GM12873 (cell line): ENCODE results near the gene KIAA0319L.

Experiments used
- TF ChIP-seq, protein P1 (sequence below): IDR thresholded peaks from 2 replicates; pipeline ENCODE4 v1.5.1; 2012; ENCODE audit warnings: low read depth, mild to moderate bottlenecking, moderate library complexity, low read length, control low read depth; ENCODE audit not compliant: insufficient read depth; ENCODE audit errors: missing control alignments

Gene KIAA0319L

GRCh38 chr1:35524106-35524505 is 33.1 kb downstream of the KIAA0319L start:
- TF ChIP-seq, protein P1, sequence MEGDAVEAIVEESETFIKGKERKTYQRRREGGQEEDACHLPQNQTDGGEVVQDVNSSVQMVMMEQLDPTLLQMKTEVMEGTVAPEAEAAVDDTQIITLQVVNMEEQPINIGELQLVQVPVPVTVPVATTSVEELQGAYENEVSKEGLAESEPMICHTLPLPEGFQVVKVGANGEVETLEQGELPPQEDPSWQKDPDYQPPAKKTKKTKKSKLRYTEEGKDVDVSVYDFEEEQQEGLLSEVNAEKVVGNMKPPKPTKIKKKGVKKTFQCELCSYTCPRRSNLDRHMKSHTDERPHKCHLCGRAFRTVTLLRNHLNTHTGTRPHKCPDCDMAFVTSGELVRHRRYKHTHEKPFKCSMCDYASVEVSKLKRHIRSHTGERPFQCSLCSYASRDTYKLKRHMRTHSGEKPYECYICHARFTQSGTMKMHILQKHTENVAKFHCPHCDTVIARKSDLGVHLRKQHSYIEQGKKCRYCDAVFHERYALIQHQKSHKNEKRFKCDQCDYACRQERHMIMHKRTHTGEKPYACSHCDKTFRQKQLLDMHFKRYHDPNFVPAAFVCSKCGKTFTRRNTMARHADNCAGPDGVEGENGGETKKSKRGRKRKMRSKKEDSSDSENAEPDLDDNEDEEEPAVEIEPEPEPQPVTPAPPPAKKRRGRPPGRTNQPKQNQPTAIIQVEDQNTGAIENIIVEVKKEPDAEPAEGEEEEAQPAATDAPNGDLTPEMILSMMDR, result no peak

DNA sequence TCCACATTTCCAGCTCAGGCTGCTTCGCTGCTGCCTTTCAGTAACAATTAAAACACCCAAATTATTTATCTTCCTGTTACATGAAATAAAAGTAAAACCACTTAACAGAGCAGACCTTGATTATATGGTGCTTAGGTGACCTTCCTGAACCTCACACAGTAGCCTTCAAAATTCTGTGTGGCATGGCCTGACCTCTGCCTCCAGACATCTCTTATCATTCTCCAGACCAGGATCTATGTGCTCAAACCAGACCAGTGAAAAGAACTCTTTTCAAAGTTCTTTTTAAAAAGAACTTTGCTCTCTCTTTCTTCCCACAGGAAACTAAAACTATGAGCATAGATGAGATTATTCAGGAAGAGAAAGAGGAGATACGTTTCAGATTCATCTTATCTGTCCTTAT is 37.8 kb downstream of the KIAA0319L start:
- TF ChIP-seq, protein P1, result no peak

- TF ChIP-seq, protein P1, result no peak
Observed at GRCh38 chr1:35518183-35518582, 39.0 kb downstream of the KIAA0319L start.

- TF ChIP-seq, protein P1, result no peak
Observed at GRCh38 chr1:35511305-35511704, 45.9 kb downstream of the KIAA0319L start.

GRCh38 chr1:35509558-35509957 is 47.6 kb downstream of the KIAA0319L start:
- TF ChIP-seq, protein P1, result no peak

- TF ChIP-seq, protein P1, result no peak
Observed at GRCh38 chr1:35507947-35508346, 49.3 kb downstream of the KIAA0319L start.

GRCh38 chr1:35506960-35507912 is 50.0 kb downstream of the KIAA0319L start:
- TF ChIP-seq, protein P1, result no peak
